ENCODE data around the gene AUH.

The AUH gene

DNA sequence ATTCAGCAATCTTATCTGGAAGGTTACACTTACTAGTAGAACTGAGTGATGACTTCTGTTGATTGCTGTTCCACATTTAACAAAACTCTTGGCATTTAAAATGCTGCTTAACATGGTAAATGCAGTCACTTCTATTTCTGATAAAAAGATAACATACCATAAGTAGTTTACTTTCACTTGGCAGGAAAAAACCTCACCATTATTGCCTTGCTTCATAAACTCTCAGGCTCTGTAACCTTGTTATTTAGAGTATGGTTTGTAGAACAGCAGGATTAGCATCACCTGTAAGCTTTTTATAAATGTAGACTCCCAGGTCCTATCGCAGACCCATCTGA lies 55.5 kb downstream of the AUH start:
- Histone ChIP-seq H3K9ac (ENCODE audit: low read depth, low read length) (no peak overlapping the region), H3K36me3 (ENCODE audit: insufficient read depth, low read depth, low read length) (peaks cover 8% of the 10 kb centered on the region; the same call in 1 of the 2 replicates), H3K4me3 (ENCODE audit: low read length) (no peak overlapping the region), H3K27ac (ENCODE audit: low read length) (no peak overlapping the region), H3K27me3 (ENCODE audit: insufficient read depth, low read length) (no peaks in the 10 kb centered on the region), H3K9me3 (ENCODE audit: insufficient read depth, low read depth, low read length) (no peaks in the 10 kb centered on the region), H3K4me1 (ENCODE audit: insufficient read depth, low read length) (no peaks in the 10 kb centered on the region; the same call in 1 of the 2 replicates)

DNA sequence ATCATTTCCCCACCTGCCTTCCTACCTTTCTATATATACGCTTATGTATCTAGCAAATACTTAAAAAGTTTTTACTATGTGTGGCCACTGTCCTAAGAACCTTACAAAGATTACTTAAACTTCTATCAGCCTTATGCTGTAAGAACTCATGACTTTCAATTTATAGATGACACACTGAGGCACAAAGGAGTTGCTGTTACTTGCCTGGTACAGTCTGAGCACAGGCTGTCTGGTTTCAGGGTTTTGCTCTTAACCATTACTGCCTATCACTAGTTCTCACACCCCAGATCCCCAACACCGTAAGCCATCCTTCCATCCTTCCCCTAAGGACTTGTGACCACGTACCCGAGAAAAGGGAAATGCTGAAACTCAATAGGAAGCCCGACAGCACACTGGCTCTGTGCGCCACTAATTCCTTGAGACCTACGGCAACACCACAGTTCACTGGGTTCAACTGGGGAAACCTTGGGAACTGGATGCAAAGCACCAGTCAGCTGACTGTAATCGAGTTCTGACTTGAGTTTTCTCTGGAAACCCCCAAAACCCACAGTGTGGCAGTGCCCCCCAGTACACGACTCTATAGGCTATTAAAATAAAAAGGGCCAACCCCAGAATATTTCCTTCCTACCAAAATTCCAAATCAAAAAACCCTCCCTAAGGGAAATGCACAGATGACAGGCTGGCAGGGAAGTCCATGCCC lies 56.0 kb downstream of the AUH start:
- Histone ChIP-seq H3K36me3 (ENCODE audit: insufficient read depth, low read depth, low read length) (peaks cover 8% of the 10 kb centered on the region; the same call in 1 of the 2 replicates), H3K4me1 (ENCODE audit: insufficient read depth, low read length) (no peaks in the 10 kb centered on the region; the same call in 1 of the 2 replicates), H3K9ac (ENCODE audit: low read depth, low read length) (no peak overlapping the region), H3K27me3 (ENCODE audit: insufficient read depth, low read length) (no peaks in the 10 kb centered on the region), H3K9me3 (ENCODE audit: insufficient read depth, low read depth, low read length) (no peaks in the 10 kb centered on the region), H3K27ac (ENCODE audit: low read length) (no peak overlapping the region), H3K4me3 (ENCODE audit: low read length) (no peak overlapping the region)

DNA sequence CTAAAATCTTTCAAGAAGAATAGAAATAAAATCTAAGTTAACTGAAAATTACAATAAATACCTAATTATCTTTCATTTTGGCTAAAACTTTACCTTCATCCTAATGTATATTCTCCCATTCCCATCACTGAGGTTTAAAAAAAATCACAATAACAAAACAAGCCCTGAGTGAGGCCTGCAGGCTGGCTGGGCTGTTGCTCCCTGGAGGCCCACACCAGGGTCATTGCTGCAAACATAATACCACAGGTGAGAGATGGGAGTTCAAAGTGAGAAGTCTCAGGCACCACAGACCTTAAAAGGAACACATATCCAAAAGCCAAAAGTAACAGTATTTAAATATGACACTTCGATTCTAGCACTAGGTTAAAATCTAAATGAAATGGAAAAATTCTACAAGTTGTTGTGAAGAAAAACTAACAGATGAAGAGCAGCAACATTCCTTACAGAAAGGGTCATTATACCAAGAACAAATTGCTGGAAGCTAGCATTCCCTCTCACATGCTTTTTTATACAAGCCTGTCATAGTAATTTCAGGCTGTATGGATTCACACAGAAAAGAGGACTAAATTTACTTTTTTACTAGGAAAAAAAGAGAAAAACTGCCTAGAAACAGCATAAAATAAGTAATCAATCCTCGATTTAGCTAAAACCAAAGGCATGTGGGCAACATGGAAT lies 57.8 kb downstream of the AUH start:
- H3K9ac ChIP-seq (ENCODE audit: low read depth, low read length) = no peak overlapping the region

DNA sequence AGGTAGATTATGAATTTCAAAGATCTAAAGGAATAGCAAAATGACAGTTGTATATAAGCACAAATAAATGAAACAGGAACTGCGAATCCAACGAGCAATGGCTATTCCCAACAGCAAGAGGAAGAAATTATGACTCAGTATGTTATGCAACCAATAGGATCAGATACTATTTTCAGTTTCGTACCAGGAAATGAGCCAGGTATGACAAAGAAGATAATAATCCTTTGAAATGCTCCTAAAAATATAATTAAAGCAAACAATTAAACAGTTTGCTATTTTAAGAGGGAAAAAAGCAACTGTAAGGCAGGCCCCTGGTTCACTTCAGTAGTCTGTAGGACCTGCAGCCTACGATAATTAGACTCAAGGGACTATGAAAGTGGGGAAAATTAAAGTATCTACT lies 58.9 kb downstream of the AUH start:
- Histone ChIP-seq H3K27ac (ENCODE audit: low read length) (no peak overlapping the region), H3K4me1 (ENCODE audit: insufficient read depth, low read length) (no peaks in the 10 kb centered on the region), H3K36me3 (ENCODE audit: insufficient read depth, low read depth, low read length) (no peaks in the 10 kb centered on the region), H3K9ac (ENCODE audit: low read depth, low read length) (no peak overlapping the region), H3K27me3 (ENCODE audit: insufficient read depth, low read length) (no peaks in the 10 kb centered on the region), H3K4me3 (ENCODE audit: low read length) (no peak overlapping the region), H3K9me3 (ENCODE audit: insufficient read depth, low read depth, low read length) (no peaks in the 10 kb centered on the region)

More for the DNA sequence above, 57.8 kb downstream of the AUH start:
- no peaks in the 10 kb centered on the region for H3K4me1 ChIP-seq (ENCODE audit: insufficient read depth, low read length)
- H3K4me3 ChIP-seq (ENCODE audit: low read length) = no peak overlapping the region
- no peaks in the 10 kb centered on the region for H3K36me3 ChIP-seq (ENCODE audit: insufficient read depth, low read depth, low read length)
- no peak overlapping the region for H3K27ac ChIP-seq (ENCODE audit: low read length)
- no peaks in the 10 kb centered on the region for H3K27me3 ChIP-seq (ENCODE audit: insufficient read depth, low read length)
- H3K9me3 ChIP-seq (ENCODE audit: insufficient read depth, low read depth, low read length) = no peaks in the 10 kb centered on the region

DNA sequence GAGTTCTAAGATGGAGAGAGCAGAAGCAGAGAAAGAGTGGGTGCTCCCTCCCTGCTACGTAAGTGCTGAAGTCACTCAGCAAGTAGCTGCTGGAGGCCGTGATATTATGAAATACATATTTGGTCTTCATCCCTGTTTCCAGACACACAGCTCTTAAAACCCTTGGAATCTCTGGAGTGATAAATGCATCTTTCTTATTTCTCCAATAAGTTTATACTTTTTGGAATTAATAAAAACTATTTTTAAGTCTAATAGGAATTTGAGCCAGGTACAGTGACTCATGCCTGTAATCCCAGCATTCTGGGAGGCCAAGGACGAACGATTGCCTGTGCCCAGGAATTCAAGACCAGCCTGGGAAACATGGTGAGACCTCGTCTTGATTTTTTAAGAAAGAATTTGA lies 60.6 kb downstream of the AUH start:
- no peak overlapping the region for H3K9ac ChIP-seq (ENCODE audit: low read depth, low read length)
- no peaks in the 10 kb centered on the region for H3K27me3 ChIP-seq (ENCODE audit: insufficient read depth, low read length)
- no peaks in the 10 kb centered on the region for H3K9me3 ChIP-seq (ENCODE audit: insufficient read depth, low read depth, low read length)
- no peaks in the 10 kb centered on the region for H3K36me3 ChIP-seq (ENCODE audit: insufficient read depth, low read depth, low read length)
- no peaks in the 10 kb centered on the region for H3K4me1 ChIP-seq (ENCODE audit: insufficient read depth, low read length)
- no peak overlapping the region for H3K27ac ChIP-seq (ENCODE audit: low read length)
- H3K4me3 ChIP-seq (ENCODE audit: low read length) = no peak overlapping the region

DNA sequence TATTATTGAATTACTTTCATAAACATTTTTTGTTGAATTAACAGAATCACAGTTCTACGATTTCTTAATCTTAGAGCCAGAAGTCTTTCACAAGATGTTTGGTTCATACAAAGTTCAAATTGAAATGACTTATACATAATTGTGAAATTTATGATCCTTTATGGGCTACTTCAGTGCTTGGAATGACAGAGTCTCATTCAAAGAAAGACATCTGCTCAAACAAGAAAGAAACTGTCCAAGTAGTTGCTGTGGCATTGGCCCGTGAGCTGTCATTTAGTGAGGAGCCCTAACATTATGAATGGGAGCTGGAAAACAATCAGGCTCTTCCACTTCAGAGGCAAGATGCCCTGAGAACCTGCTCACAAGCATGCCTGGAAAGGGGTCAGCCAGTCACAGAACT lies 63.4 kb downstream of the AUH start:
- no peaks in the 10 kb centered on the region for H3K4me1 ChIP-seq (ENCODE audit: insufficient read depth, low read length)
- no peak overlapping the region for H3K27ac ChIP-seq (ENCODE audit: low read length)
- no peak overlapping the region for H3K9ac ChIP-seq (ENCODE audit: low read depth, low read length)
- peaks cover 24% of the 10 kb centered on the region for H3K36me3 ChIP-seq (ENCODE audit: insufficient read depth, low read depth, low read length)
- no peaks in the 10 kb centered on the region for H3K27me3 ChIP-seq (ENCODE audit: insufficient read depth, low read length)
- no peak overlapping the region for H3K4me3 ChIP-seq (ENCODE audit: low read length)
- H3K9me3 ChIP-seq (ENCODE audit: insufficient read depth, low read depth, low read length) = no peaks in the 10 kb centered on the region

DNA sequence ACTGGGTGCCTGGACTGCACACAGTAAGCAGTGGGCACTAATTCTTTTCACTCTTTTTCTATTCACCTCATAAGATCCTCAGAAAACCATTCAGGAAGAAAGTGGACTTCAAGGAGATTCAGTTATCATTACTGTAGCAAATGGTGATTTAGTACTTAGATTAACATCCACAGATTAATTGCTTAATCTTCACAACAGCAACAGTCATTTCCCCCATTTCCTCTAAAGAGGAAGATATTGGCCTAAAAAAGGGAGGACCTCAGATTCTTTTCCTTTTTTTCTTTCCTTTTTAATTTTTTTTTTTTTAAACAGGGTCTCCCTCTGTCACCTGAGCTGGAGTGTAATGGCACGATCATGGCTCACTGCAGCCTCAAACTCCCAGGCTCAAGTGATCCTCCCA lies 64.4 kb downstream of the AUH start:
- no peaks in the 10 kb centered on the region for H3K4me1 ChIP-seq (ENCODE audit: insufficient read depth, low read length)
- H3K9me3 ChIP-seq (ENCODE audit: insufficient read depth, low read depth, low read length) = no peaks in the 10 kb centered on the region
- H3K4me3 ChIP-seq (ENCODE audit: low read length) = no peak overlapping the region
- peaks cover 34% of the 10 kb centered on the region for H3K36me3 ChIP-seq (ENCODE audit: insufficient read depth, low read depth, low read length)
- no peaks in the 10 kb centered on the region for H3K27me3 ChIP-seq (ENCODE audit: insufficient read depth, low read length)
- no peak overlapping the region for H3K27ac ChIP-seq (ENCODE audit: low read length)
- no peak overlapping the region for H3K9ac ChIP-seq (ENCODE audit: low read depth, low read length)

DNA sequence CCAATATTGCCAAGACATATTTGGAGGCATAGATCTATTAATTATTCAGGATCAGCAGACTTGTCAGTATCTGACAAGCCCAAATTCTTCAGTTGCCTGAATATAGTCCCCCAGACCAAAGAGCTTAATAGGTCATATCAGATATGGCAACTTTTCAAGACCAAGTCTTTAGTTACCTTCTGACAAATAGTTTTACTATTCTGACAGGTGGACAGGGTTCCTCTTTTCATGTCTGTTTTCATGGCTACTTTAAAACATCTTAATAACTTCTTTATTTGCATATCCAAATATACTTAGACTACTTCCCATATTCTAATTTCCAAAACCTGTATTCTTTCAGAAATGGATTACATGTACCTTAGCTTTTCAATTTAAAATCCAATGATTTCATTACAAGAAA lies 65.4 kb downstream of the AUH start:
- Histone ChIP-seq H3K4me1 (ENCODE audit: insufficient read depth, low read length) (no peaks in the 10 kb centered on the region), H3K36me3 (ENCODE audit: insufficient read depth, low read depth, low read length) (peaks cover 35% of the 10 kb centered on the region), H3K4me3 (ENCODE audit: low read length) (no peak overlapping the region), H3K9ac (ENCODE audit: low read depth, low read length) (no peak overlapping the region), H3K9me3 (ENCODE audit: insufficient read depth, low read depth, low read length) (no peaks in the 10 kb centered on the region), H3K27me3 (ENCODE audit: insufficient read depth, low read length) (no peaks in the 10 kb centered on the region), H3K27ac (ENCODE audit: low read length) (no peak overlapping the region)

DNA sequence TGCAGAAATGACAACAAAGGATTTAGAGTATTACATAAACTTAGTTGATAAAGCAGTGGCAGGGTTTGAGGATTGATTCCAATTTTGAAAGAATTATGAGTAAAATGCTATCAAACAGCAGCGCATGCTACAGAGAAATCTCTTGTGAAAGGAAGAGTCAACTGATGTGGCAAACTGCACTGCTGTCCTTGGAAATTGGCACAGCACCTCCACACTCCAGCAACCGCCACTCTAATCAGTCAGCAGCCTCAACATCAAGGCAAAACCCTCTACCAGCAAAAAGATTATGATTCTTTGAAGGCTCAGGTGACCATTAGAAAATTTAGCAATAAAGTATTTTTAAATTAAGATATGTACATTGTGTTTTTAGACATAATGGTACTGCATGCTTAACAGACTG lies 66.4 kb downstream of the AUH start:
- no peaks in the 10 kb centered on the region for H3K9me3 ChIP-seq (ENCODE audit: insufficient read depth, low read depth, low read length)
- H3K27me3 ChIP-seq (ENCODE audit: insufficient read depth, low read length) = no peaks in the 10 kb centered on the region
- no peaks in the 10 kb centered on the region for H3K4me1 ChIP-seq (ENCODE audit: insufficient read depth, low read length)
- no peak overlapping the region for H3K4me3 ChIP-seq (ENCODE audit: low read length)
- no peak overlapping the region for H3K27ac ChIP-seq (ENCODE audit: low read length)
- H3K9ac ChIP-seq (ENCODE audit: low read depth, low read length) = no peak overlapping the region
- peaks cover 45% of the 10 kb centered on the region for H3K36me3 ChIP-seq (ENCODE audit: insufficient read depth, low read depth, low read length)

DNA sequence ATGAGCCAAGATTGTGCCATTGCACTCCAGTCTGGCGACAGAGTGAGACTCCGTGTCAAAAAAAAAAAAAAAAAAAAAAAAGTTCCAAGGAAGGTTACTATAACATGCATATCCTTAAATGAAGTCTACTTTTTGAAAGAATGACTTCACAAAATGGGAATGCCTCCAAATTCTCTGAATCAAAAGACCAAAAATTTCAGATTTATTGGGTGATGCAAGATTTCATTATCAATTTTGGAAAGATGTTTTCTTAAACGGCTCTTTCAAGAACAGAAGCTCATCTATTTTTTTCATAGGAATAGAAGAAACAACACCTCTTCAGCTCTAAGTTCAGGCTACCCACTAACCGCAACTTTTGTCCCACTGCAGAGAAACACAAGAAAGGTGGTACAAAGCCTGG lies 69.9 kb downstream of the AUH start:
- Histone ChIP-seq H3K4me1 (ENCODE audit: insufficient read depth, low read length) (no peaks in the 10 kb centered on the region), H3K27ac (ENCODE audit: low read length) (no peak overlapping the region), H3K9me3 (ENCODE audit: insufficient read depth, low read depth, low read length) (no peaks in the 10 kb centered on the region), H3K36me3 (ENCODE audit: insufficient read depth, low read depth, low read length) (peaks cover 49% of the 10 kb centered on the region), H3K4me3 (ENCODE audit: low read length) (no peak overlapping the region), H3K27me3 (ENCODE audit: insufficient read depth, low read length) (no peaks in the 10 kb centered on the region), H3K9ac (ENCODE audit: low read depth, low read length) (no peak overlapping the region)

DNA sequence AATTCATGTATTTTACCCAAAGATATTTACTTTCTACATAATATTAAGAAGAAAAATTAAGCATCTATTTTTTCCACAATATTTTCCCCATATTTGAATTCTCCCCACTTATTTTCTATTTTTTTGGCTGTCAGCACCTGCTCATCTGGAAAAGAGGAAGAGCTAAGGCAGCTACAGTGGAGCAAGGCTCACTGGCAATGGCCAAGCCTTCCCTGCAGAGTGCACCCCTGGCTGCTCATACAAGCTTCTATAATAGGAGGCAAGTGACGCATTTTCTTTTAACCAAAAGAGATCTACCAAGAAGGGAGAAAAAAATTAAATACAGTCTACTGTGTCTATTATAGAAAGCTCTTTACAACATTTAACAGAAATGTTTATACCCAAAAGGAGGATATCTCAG lies 72.5 kb downstream of the AUH start:
- Histone ChIP-seq H3K9me3 (ENCODE audit: insufficient read depth, low read depth, low read length) (no peaks in the 10 kb centered on the region), H3K27ac (ENCODE audit: low read length) (no peak overlapping the region), H3K4me3 (ENCODE audit: low read length) (no peak overlapping the region), H3K9ac (ENCODE audit: low read depth, low read length) (no peak overlapping the region), H3K4me1 (ENCODE audit: insufficient read depth, low read length) (no peaks in the 10 kb centered on the region), H3K36me3 (ENCODE audit: insufficient read depth, low read depth, low read length) (peaks cover 34% of the 10 kb centered on the region), H3K27me3 (ENCODE audit: insufficient read depth, low read length) (no peaks in the 10 kb centered on the region)

DNA sequence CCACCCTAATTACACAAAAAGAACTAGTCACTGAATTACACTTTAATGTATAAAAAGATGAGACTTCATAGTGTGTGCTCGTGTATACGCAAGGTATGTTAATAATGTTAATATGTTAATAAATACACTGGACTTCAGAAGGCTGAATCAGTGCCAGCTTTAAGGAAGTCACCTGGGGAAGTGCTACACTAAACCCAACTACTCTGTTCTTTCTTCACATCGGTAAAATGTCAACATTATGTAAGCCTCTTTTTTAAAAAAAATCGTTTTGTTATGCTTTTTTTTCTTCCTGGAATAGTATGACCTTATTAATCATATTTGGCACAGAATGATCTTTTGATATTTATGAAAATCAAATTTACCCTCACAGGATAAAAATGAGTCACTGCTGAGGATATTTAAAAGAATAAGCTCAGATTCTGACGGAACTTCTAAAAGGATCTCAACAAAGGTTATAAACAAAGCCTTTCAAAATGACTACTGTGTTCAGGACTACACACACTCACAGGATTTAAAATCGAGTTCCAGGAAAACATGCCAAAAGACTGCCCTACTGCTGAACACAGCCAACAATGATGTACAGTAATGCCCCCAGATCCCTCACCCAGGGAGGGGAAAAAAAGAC lies 75.9 kb downstream of the AUH start:
- Histone ChIP-seq H3K27me3 (ENCODE audit: insufficient read depth, low read length) (no peaks in the 10 kb centered on the region), H3K27ac (ENCODE audit: low read length) (no peak overlapping the region), H3K4me3 (ENCODE audit: low read length) (no peak overlapping the region), H3K9ac (ENCODE audit: low read depth, low read length) (no peak overlapping the region), H3K36me3 (ENCODE audit: insufficient read depth, low read depth, low read length) (peaks cover 8% of the 10 kb centered on the region; the same call in 1 of the 2 replicates), H3K4me1 (ENCODE audit: insufficient read depth, low read length) (no peaks in the 10 kb centered on the region), H3K9me3 (ENCODE audit: insufficient read depth, low read depth, low read length) (no peaks in the 10 kb centered on the region)
